IMR-90 (cell line): Measurements from ENCODE around the gene GRPR. TPM values are rescaled to one million over a fixed set of nuclear protein-coding genes. Genes with fewer than 3 reads are reported as not detected.

Source experiments
- ATAC-seq: fragments of 200-7000 bp; cut with Tn5 transposase; 2 replicates; pipeline ENCODE4 v1.9.1; 2020; ENCODE audit warnings: low read depth, mild to moderate bottlenecking, moderate library complexity
- BruUV-seq: library from RNA; stranded (reverse); fragments of 400-500 nt; replicated peaks from 2 replicates; lab custom pipeline; 2021; lab: Mats Ljungman, UMichigan
- CTCF ChIA-PET: fragments of 300-600 bp; formaldehyde crosslinking; extraction: SDS; loops from one replicate; lab custom pipeline; 2021; ENCODE audit warnings: antibody characterized with exemption; lab: Yijun Ruan, JAX
- POLR2A ChIA-PET: fragments of 300-600 bp; sonication (Branson Sonifier 250); formaldehyde crosslinking; loops from one replicate; lab custom pipeline; 2022; ENCODE audit warnings: antibody characterized with exemption; ENCODE audit not compliant: unreplicated experiment; lab: Charles Lee
- DNase-seq: peaks from one replicate; pipeline ENCODE4 v3.0.0; 2013
- H2AFZ ChIP-seq: replicated peaks from 2 replicates; pipeline ENCODE3; 2013; ENCODE audit warnings: low read length, mild to moderate bottlenecking; ENCODE audit not compliant: poor library complexity
- H2AK5ac ChIP-seq: 2 replicates; pipeline ENCODE4 v1.6.1; 2013; ENCODE audit warnings: low read depth, low read length, inconsistent platforms
- H2AK9ac ChIP-seq: replicated peaks from 2 replicates; pipeline ENCODE3; 2013; ENCODE audit warnings: mild to moderate bottlenecking, low read depth, low read length, moderate library complexity; ENCODE audit not compliant: poor library complexity
- H2BK120ac ChIP-seq: 2 replicates; pipeline ENCODE4 v1.6.1; 2013; ENCODE audit warnings: low read depth, low read length, inconsistent platforms
- H2BK15ac ChIP-seq: 3 replicates; pipeline ENCODE4 v1.6.1; 2013; ENCODE audit warnings: low read depth, low read length, inconsistent platforms
- H2BK20ac ChIP-seq: 2 replicates; pipeline ENCODE4 v1.6.1; 2013; ENCODE audit warnings: low read depth, mild to moderate bottlenecking, inconsistent platforms, low read length, moderate library complexity
- H2BK5ac ChIP-seq: 2 replicates; pipeline ENCODE4 v1.6.1; 2013; ENCODE audit warnings: mild to moderate bottlenecking, low read depth, low read length, inconsistent platforms; ENCODE audit not compliant: poor library complexity, severe bottlenecking
- H3K14ac ChIP-seq: replicated peaks from 2 replicates; pipeline ENCODE4 v1.6.1; 2013; ENCODE audit warnings: low read depth, low read length, inconsistent platforms
- H3K18ac ChIP-seq: 2 replicates; pipeline ENCODE4 v1.6.1; 2013; ENCODE audit warnings: low read depth, low read length, control low read depth
- H3K23ac ChIP-seq: 2 replicates; pipeline ENCODE4 v1.6.1; 2013; ENCODE audit warnings: low read depth, low read length, inconsistent platforms
- H3K27ac ChIP-seq: 2 replicates; pipeline ENCODE4 v1.5.1; 2013; ENCODE audit warnings: mild to moderate bottlenecking, control low read depth, low read length; ENCODE audit not compliant: insufficient read depth
- H3K27me3 ChIP-seq: 2 replicates; pipeline ENCODE4 v1.6.1; 2013; ENCODE audit warnings: low read length; ENCODE audit not compliant: control insufficient read depth, insufficient read depth
- H3K36me3 ChIP-seq: 2 replicates; pipeline ENCODE4 v1.6.1; 2013; ENCODE audit warnings: low read length, mixed read lengths; ENCODE audit not compliant: control insufficient read depth, insufficient read depth
- H3K4ac ChIP-seq: 2 replicates; pipeline ENCODE4 v1.6.1; 2013; ENCODE audit warnings: low read depth, low read length, inconsistent platforms
- H3K4me1 ChIP-seq: 2 replicates; pipeline ENCODE4 v1.6.1; 2013; ENCODE audit warnings: low read length, mixed read lengths; ENCODE audit not compliant: control insufficient read depth, insufficient read depth
- H3K4me2 ChIP-seq: 2 replicates; pipeline ENCODE4 v1.6.1; 2013; ENCODE audit warnings: low read depth, mild to moderate bottlenecking, control low read depth, low read length, moderate library complexity
- H3K4me3 ChIP-seq: 2 replicates; pipeline ENCODE4 v1.5.1; 2013; ENCODE audit warnings: low read depth, mild to moderate bottlenecking, control low read depth, low read length, moderate library complexity; ENCODE audit not compliant: insufficient read depth
- H3K56ac ChIP-seq: 2 replicates; pipeline ENCODE4 v1.6.1; 2013; ENCODE audit warnings: low read length, inconsistent platforms; ENCODE audit not compliant: insufficient read depth; ENCODE audit errors: extremely low read depth
- H3K79me1 ChIP-seq, 2 experiments: 2 replicates each; pipeline ENCODE4 v1.6.1; 2013; ENCODE audit warnings: low read length in 2 of 2, inconsistent platforms in 1 of 2, low read depth in 1 of 2
- H3K9ac ChIP-seq: 2 replicates; pipeline ENCODE4 v1.6.1; 2013; ENCODE audit warnings: low read depth, low read length, control low read depth
- H3K9me1 ChIP-seq: 2 replicates; pipeline ENCODE4 v1.6.1; 2013; ENCODE audit warnings: low read length, inconsistent platforms; ENCODE audit not compliant: insufficient read depth
- H3K9me3 ChIP-seq: 2 replicates; pipeline ENCODE4 v1.6.1; 2013; ENCODE audit warnings: low read length; ENCODE audit not compliant: control insufficient read depth, insufficient read depth
- H4K20me1 ChIP-seq: 2 replicates; pipeline ENCODE4 v1.6.1; 2013; ENCODE audit warnings: low read length, inconsistent platforms; ENCODE audit not compliant: insufficient read depth
- H4K5ac ChIP-seq: 2 replicates; pipeline ENCODE4 v1.6.1; 2013; ENCODE audit warnings: mild to moderate bottlenecking, low read depth, low read length, control low read depth
- H4K8ac ChIP-seq, 2 experiments: 2 replicates each; pipeline ENCODE4 v1.6.1; 2013; ENCODE audit warnings: low read depth in 2 of 2, low read length in 2 of 2, control low read depth in 1 of 2, inconsistent platforms in 1 of 2
- H4K91ac ChIP-seq: 2 replicates; pipeline ENCODE4 v1.6.1; 2013; ENCODE audit warnings: low read depth, low read length, inconsistent platforms; ENCODE audit not compliant: insufficient read depth
- BHLHE40 ChIP-seq: fragments of 150-350 bp; IDR thresholded peaks from 2 replicates; pipeline ENCODE4 v1.6.1; 2016; ENCODE audit warnings: mild to moderate bottlenecking, low read depth, low read length
- WGBS, 2 experiments: methylation state at CpG; one replicate each; pipeline versions ENCODE4 v1.1.5 to v1.1.7; 2013; ENCODE audit warnings: missing lambda C conversion rate in 2 of 2; ENCODE audit not compliant: insufficient read length in 1 of 2; ENCODE audit errors: extremely low coverage in 2 of 2; 5-methylcytosine and 5-hydroxymethylcytosine counted together
- dilution Hi-C: fragments of 300-500 bp; cut with HindIII; formaldehyde crosslinking; loops from one replicate; pipeline ENCODE4 v1.14.3; 2018; ENCODE audit warnings: low sequenced_read_pairs; ENCODE audit not compliant: unreplicated experiment
- in situ Hi-C: fragments of 300-500 bp; cut with MboI; formaldehyde crosslinking; loops from 3 replicates; pipeline ENCODE4 v1.14.3; 2019; ENCODE audit warnings: low sequenced_read_pairs, inconsistent platforms, mixed read lengths
- intact Hi-C: fragments of 100-400 bp; cut with micrococcal nuclease; formaldehyde crosslinking; loops from 2 replicates; pipeline ENCODE4 v1.10.0; 2022
- polyA plus RNA-seq, 3 experiments: library from polyadenylated mRNA; depleted of rRNA; stranded (reverse); fragments of >200 nt; gene quantifications; 2 replicates each; pipeline ENCODE4 v1.2.3, GENCODE V29; 2012; ENCODE audit warnings: low replicate concordance in 1 of 3
- total RNA-seq: library from RNA; depleted of rRNA; stranded (reverse); fragments of >200 nt; gene quantifications from 2 replicates; pipeline ENCODE4 v1.2.3, GENCODE V29; 2012

GRPR gene
- total and polyA plus RNA-seq, 2 of the 4 experiments (the other 2 are of a cell fraction), result 9.2 to 13.6 TPM

DNA sequence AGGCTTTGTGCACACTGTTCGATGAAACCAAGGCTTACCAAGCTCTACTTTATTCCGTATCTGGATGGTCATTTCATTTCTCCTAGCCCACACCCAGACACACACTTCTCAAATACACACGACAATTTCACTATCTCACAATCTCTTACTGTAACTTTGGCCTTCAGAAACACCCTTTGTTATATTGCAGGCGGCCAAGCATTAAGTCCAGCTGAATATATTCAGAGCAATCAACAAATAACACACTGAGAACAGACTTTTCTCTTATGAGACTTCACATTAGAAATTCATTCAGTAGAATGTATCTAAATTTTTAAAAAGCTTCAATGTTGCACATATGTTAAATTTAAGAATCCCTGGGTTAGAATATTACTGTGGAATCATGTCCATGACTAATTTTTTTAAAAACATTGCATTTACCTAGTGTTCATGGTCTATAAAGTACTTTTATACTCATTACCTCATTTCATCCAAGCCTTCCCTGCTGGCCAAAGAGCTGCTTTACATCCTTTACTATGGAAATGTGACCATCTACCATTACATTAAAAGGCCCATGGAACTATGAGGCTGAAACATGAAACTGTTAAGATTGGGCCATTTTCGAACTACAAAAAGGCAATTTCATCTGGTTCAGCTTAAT is 33.4 kb downstream of the GRPR start:
- Histone ChIP-seq H4K8ac (no peak overlapping the region), H2AK9ac (no peak overlapping the region), H2BK15ac (no peak overlapping the region), H3K4me1 (peaks cover 6% of the 10 kb centered on the region), H2BK20ac (no peak overlapping the region), H3K56ac (no peak overlapping the region), H3K27ac (no peak overlapping the region), H3K36me3 (no peaks in the 10 kb centered on the region), H2AK5ac (no peak overlapping the region), H3K14ac (no peak overlapping the region), H3K27me3 (no peaks in the 10 kb centered on the region; the same call in 1 of the 2 replicates), H3K18ac (no peak overlapping the region; the same call in 1 of the 2 replicates), H3K79me1 (no peaks in the 10 kb centered on the region), H3K9ac (no peak overlapping the region), H2BK5ac (no peak overlapping the region), H4K20me1 (no peaks in the 10 kb centered on the region), H3K4ac (no peak overlapping the region), H4K91ac (no peak overlapping the region), H4K5ac (no peak overlapping the region), H2AFZ (no peak overlapping the region), H3K4me2 (no peak overlapping the region), H3K9me3 (no peaks in the 10 kb centered on the region), H3K9me1 (peaks cover 5% of the 10 kb centered on the region; the same call in 1 of the 2 replicates), H3K23ac (no peak overlapping the region), H2BK120ac (no peak overlapping the region), H3K4me3 (no peak overlapping the region)
- DNase-seq, result no peak
- POLR2A ChIA-PET, result no interaction called here
- intact Hi-C loops (no loop called here), dilution Hi-C loops (no loop called here), in situ Hi-C loops (no loop called here)
- CTCF ChIA-PET, result no interaction called here
- 66% methylated on average over 3 of the region's 5 CpGs; no CpG with 5 or more reads in 1 of the 2 experiments for WGBS, 2 experiments
- no peak for TF ChIP-seq BHLHE40
- ATAC-seq, result no peak
- BruUV-seq, result no TSS peak
